Gastroesophageal sphincter (tissue), 4 donors: Measurements from ENCODE around the gene PEMT. TPM values are rescaled to one million over a fixed set of nuclear protein-coding genes. Genes with fewer than 3 reads are reported as not detected.

Source experiments
- ATAC-seq: fragments of 150-250 bp; one replicate; pipeline ENCODE4 v1.9.1; 2016; ENCODE audit warnings: mild to moderate bottlenecking, moderate library complexity
- H3K27ac ChIP-seq, 4 donors: fragments of 200-600 bp; sonication (generic) in 3 of 4; 1 replicate in 3 of 4; 2 replicates in 1 of 4; pipeline ENCODE4 v1.5.1; 2016 to 2019
- H3K27me3 ChIP-seq: fragments of 200-600 bp; sonication (generic); one replicate; pipeline ENCODE4 v1.5.1; 2019
- H3K36me3 ChIP-seq, 2 donors: fragments of 200-600 bp; sonication (generic); one replicate each; pipeline ENCODE4 v1.5.1; 2019; ENCODE audit warnings: control low read depth in 1 of 2
- H3K4me1 ChIP-seq, 3 donors: fragments of 200-600 bp; sonication (generic); 1 replicate in 2 of 3; 2 replicates in 1 of 3; pipeline ENCODE4 v1.5.1; 2016 to 2019; ENCODE audit warnings: control low read depth in 2 of 3
- H3K4me3 ChIP-seq, 2 donors: fragments of 200-600 bp; sonication (generic); one replicate each; pipeline ENCODE4 v1.5.1; 2019; ENCODE audit warnings: mild to moderate bottlenecking in 1 of 2, moderate library complexity in 1 of 2
- H3K9me3 ChIP-seq, 3 donors: fragments of 200-600 bp; sonication (generic); one replicate each; pipeline ENCODE4 v1.5.1; 2017 to 2019; ENCODE audit warnings: control low read depth in 2 of 3
- EP300 ChIP-seq: sonication (generic); formaldehyde crosslinking; IDR thresholded peaks from one replicate; pipeline ENCODE4 v1.6.1; 2017; ENCODE audit warnings: antibody characterized with exemption, mild to moderate bottlenecking
- POLR2A ChIP-seq, 2 donors: fragments of 450-650 bp; IDR thresholded peaks; one replicate each; pipeline ENCODE4 v1.6.1; 2017; ENCODE audit warnings: antibody characterized with exemption in 2 of 2, mild to moderate bottlenecking in 2 of 2, moderate library complexity in 1 of 2
- POLR2AphosphoS5 ChIP-seq: sonication (generic); formaldehyde crosslinking; IDR thresholded peaks from one replicate; pipeline ENCODE4 v1.6.1; 2017; ENCODE audit warnings: antibody characterized with exemption
- WGBS, 2 donors: methylation state at CpG; one replicate each; pipeline ENCODE4 v1.1.5; 2018; ENCODE audit warnings: low coverage in 1 of 2; 5-methylcytosine and 5-hydroxymethylcytosine counted together
- total RNA-seq, 4 donors: library from RNA; depleted of rRNA; stranded (reverse); fragments of >200 nt; gene quantifications; one replicate each; pipeline ENCODE4 v1.1.0, GENCODE V29; 2016
- TF ChIP-seq, protein P1 (sequence below), 4 experiments: fragments of 200-600 bp in 2 of 4; fragments of 450-650 bp in 2 of 4; sonication (generic) in 1 of 4; IDR thresholded peaks; one replicate each; pipeline ENCODE4 v1.5.1; 2017 to 2019; ENCODE audit warnings: antibody characterized with exemption in 4 of 4, mild to moderate bottlenecking in 2 of 4, moderate library complexity in 2 of 4

The PEMT gene
- total RNA-seq, 4 donors from 2014 or later: 8.6 to 20.7 (median 17.5) TPM

DNA sequence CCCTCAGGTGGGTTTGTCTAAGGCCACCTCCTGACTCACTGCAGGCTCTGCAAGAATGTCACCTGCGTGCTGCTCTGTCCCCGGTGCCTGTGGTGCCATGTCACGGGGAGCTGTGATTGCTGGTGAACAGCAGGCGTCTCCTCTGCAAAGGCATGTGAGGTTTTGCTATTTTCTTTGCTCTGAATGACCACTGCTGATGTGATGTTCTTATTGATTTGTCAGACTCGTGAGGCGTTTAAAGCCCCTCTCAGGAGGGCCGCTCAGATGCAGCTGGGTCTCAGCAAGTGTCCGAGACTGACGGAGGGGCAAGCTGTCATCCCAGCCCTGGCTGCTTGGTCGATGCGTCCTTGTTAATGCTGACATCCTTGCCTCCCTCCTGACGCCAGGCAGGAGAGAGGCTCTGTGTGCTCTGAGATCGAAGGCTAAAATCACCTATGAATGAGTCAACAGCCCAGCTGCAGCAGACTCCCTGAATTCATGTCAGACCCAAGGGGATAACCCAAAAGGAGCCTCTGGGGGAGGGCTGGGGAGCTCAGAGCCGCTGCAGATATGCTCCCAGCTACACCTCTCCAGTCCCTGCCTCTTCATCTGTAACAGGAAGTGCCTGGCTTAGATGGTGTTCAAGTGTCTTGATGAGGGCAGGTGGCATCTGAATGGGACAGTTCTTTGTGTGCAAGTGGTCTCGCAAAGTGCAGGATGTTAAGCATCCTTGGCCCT is 11.8 kb upstream of the PEMT start:
- H3K27me3 ChIP-seq: no peaks in the 10 kb centered on the region
- no peak for ATAC-seq
- H3K9me3 ChIP-seq: no peaks in the 10 kb centered on the region
- no peaks in the 10 kb centered on the region for H3K4me1 ChIP-seq
- TF ChIP-seq POLR2A (IDR thresholded peaks at IDR 0.05): no peak
- TF ChIP-seq EP300: no peak
- no peak for TF ChIP-seq POLR2AphosphoS5
- TF ChIP-seq, protein P1, sequence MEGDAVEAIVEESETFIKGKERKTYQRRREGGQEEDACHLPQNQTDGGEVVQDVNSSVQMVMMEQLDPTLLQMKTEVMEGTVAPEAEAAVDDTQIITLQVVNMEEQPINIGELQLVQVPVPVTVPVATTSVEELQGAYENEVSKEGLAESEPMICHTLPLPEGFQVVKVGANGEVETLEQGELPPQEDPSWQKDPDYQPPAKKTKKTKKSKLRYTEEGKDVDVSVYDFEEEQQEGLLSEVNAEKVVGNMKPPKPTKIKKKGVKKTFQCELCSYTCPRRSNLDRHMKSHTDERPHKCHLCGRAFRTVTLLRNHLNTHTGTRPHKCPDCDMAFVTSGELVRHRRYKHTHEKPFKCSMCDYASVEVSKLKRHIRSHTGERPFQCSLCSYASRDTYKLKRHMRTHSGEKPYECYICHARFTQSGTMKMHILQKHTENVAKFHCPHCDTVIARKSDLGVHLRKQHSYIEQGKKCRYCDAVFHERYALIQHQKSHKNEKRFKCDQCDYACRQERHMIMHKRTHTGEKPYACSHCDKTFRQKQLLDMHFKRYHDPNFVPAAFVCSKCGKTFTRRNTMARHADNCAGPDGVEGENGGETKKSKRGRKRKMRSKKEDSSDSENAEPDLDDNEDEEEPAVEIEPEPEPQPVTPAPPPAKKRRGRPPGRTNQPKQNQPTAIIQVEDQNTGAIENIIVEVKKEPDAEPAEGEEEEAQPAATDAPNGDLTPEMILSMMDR (IDR thresholded peaks at IDR 0.05): no peak
- H3K36me3 ChIP-seq: no peaks in the 10 kb centered on the region
- H3K27ac ChIP-seq: no peak overlapping the region
- no peak overlapping the region for H3K4me3 ChIP-seq
- 33 to 71% methylated on average over 2 to 5 of the region's 15 CpGs for WGBS, 2 donors

DNA sequence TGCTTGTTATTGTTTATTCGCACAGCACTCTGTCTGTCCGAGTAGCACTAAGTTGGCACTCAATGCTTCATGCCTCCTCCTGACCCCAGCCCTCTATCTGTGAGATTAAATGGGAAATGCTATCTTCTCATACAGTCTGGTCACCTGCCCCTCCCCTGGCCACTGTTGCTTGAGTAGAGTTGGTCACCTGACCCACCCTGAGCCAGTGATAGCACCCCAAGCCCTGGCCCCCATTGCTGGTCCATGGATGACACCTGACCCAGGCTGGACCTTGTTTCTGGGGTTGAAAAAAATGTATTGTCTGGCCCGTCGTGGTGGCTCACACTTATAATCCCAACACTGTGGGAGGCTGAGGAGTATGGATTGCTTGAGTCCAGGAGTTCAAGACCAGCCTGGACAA is 8.5 kb upstream of the PEMT start:
- Histone ChIP-seq H3K27ac (no peak overlapping the region), H3K4me1 (no peaks in the 10 kb centered on the region), H3K9me3 (no peaks in the 10 kb centered on the region), H3K27me3 (no peaks in the 10 kb centered on the region), H3K36me3 (no peaks in the 10 kb centered on the region), H3K4me3 (no peak overlapping the region)
- ATAC-seq: no peak
- TF ChIP-seq, protein P1 (IDR thresholded peaks at IDR 0.05): no peak
- no peak for TF ChIP-seq POLR2A (IDR thresholded peaks at IDR 0.05)
- no peak for TF ChIP-seq POLR2AphosphoS5
- TF ChIP-seq EP300: no peak
- WGBS, 2 donors: 77% methylated on average over 3 of the region's 4 CpGs; no CpG with 5 or more reads in 1 of the 2 donors

DNA sequence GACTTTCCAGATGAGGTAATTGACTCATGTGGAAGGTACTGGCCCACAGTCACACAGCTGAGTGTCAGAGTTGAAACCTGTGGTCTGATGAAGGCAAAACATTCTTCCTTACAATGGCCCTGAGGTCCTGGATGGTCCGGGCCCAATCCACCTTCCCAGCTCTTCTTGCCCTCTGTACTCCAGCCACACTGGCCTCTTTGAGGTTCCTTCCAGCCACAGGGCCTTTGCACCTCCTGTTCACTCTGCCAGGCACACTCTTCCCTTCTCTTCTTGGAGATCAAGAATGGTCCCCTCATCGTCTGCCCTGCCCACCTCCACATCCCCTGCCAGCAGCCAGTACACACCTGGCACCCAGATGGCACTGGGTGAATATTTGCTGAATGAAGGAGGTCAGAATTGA is 6.5 kb upstream of the PEMT start:
- TF ChIP-seq, protein P1 (IDR thresholded peaks at IDR 0.05): no peak
- TF ChIP-seq POLR2AphosphoS5: no peak
- no peak for TF ChIP-seq EP300
- no peak for TF ChIP-seq POLR2A (IDR thresholded peaks at IDR 0.05)
- peaks cover 0 to 3% (median 0%) of the 10 kb centered on the region in 3 donors for H3K4me1 ChIP-seq
- H3K27me3 ChIP-seq: no peaks in the 10 kb centered on the region
- ATAC-seq: no peak
- H3K9me3 ChIP-seq: no peaks in the 10 kb centered on the region
- H3K36me3 ChIP-seq: no peaks in the 10 kb centered on the region
- WGBS, 2 donors: 100% methylated on average over 1 of the region's 2 CpGs; no CpG with 5 or more reads in 1 of the 2 donors
- H3K27ac ChIP-seq: no peak overlapping the region
- no peak overlapping the region for H3K4me3 ChIP-seq

DNA sequence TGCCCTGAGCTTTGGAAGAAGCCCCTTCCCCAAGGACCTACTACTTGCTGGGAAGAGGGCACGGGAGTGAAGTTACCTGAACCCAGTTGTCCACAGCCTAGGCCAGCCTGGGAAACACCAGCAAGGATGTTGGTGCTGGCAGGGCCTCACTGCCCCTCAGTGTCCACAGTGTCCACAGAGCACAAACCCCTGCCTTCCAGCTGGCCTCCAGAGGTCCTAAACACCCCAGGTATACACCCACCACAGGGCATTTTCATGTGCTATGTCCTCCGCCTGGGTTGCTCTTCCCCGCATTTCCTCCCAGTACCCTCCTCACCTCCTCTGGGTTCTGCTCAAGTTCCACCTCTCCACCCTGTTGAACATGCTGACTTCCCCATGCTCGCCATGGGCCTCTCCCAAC is 4.2 kb upstream of the PEMT start:
- H3K27ac ChIP-seq: no peak overlapping the region
- H3K9me3 ChIP-seq: no peaks in the 10 kb centered on the region
- ATAC-seq: no peak
- H3K27me3 ChIP-seq: no peaks in the 10 kb centered on the region
- no peaks in the 10 kb centered on the region for H3K36me3 ChIP-seq
- no peak overlapping the region for H3K4me3 ChIP-seq
- peaks cover 0 to 15% (median 6%) of the 10 kb centered on the region in 3 donors for H3K4me1 ChIP-seq
- WGBS, 2 donors: 82 to 93% methylated on average over 3 of the region's 4 CpGs
- TF ChIP-seq POLR2AphosphoS5 (no peak), POLR2A (IDR thresholded peaks at IDR 0.05) (no peak), EP300 (no peak)
- TF ChIP-seq, protein P1 (IDR thresholded peaks at IDR 0.05): no peak

DNA sequence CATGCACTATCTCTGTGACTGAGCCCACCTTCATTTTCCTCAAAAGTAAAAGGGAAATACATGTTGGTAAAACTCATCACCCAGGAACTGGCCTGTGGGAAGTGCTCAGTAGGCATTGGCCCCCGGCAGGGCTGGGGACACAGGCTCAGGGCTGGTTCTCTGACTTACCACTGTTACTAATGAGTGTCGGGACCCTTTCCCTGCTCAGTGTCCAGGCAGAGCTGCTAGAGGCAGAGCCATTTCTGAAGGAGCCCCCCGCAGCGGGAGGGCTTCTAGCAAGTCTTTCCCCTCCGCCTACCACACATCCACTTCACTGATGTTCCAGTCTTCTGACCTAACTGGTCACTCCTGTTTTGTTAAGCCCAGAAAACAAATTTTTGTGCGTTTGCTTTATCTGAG is 1.7 kb upstream of the PEMT start:
- H3K36me3 ChIP-seq: no peaks in the 10 kb centered on the region
- H3K27me3 ChIP-seq: no peaks in the 10 kb centered on the region
- TF ChIP-seq POLR2AphosphoS5 (no peak), EP300 (no peak), POLR2A (IDR thresholded peaks at IDR 0.05) (no peak)
- TF ChIP-seq, protein P1 (IDR thresholded peaks at IDR 0.05): no peak
- peaks cover 0 to 27% (median 11%) of the 10 kb centered on the region in 3 donors for H3K4me1 ChIP-seq
- 55 to 86% methylated on average over 4 to 6 of the region's 6 CpGs for WGBS, 2 donors
- H3K4me3 ChIP-seq: no peak overlapping the region
- H3K9me3 ChIP-seq: no peaks in the 10 kb centered on the region
- H3K27ac ChIP-seq: no peak overlapping the region
- no peak for ATAC-seq
